Heart left ventricle (tissue), 13 donors: Measurements from ENCODE around the gene PLAGL2.

Experiments
- POLR2A ChIP-seq, 2 donors: fragments of 450-650 bp; IDR thresholded peaks; one replicate each; pipeline ENCODE4 v1.6.1; 2017; ENCODE audit warnings: antibody characterized with exemption in 2 of 2, mild to moderate bottlenecking in 2 of 2, moderate library complexity in 2 of 2
- TF ChIP-seq, protein P1 (sequence below), 12 donors: fragments of 200-600 bp; sonication (generic) in 4 of 12; IDR thresholded peaks; one replicate each; pipeline versions ENCODE4 v1.5.0 to v1.8.0; 2018 to 2022; ENCODE audit warnings: antibody characterized with exemption in 12 of 12, mild to moderate bottlenecking in 5 of 12
- donor health status: ischemic (EF 13 %, LVEDD 7.1; RV severe dilation, severe dysfunction).
- donor health status: DM: no; HTN: yes; CAD: no.
- donor health status: DM: no; HTN: no; CAD: no.
- donor health status: ischemic (EF 25% LVEDD 6.9; RV normal size, moderate dysfunction).
- donor health status: ischemic (EF 25% LVEDD 5.7; RV mildly dilated, moderate dysfunction).
- donor health status: ischemic (EF 35%, LVEDD 5.7; RV mildly dilated, moderate dysfunction).
- donor health status: nonischemic (EF 11% LVEDD 7.7; RV severe dilation, severe dysfunction).
- donor health status: DM: yes; HTN: yes; CAD: no.
- donor health status: PGD.
- donor health status: ischemic (EF 29% LVEDD 5.4; RV normal size, mild dysfunction).
- donor health status: nonischemic (EF 23%, LVEDD 6.1; RV moderate dilation, normal function).

DNA sequence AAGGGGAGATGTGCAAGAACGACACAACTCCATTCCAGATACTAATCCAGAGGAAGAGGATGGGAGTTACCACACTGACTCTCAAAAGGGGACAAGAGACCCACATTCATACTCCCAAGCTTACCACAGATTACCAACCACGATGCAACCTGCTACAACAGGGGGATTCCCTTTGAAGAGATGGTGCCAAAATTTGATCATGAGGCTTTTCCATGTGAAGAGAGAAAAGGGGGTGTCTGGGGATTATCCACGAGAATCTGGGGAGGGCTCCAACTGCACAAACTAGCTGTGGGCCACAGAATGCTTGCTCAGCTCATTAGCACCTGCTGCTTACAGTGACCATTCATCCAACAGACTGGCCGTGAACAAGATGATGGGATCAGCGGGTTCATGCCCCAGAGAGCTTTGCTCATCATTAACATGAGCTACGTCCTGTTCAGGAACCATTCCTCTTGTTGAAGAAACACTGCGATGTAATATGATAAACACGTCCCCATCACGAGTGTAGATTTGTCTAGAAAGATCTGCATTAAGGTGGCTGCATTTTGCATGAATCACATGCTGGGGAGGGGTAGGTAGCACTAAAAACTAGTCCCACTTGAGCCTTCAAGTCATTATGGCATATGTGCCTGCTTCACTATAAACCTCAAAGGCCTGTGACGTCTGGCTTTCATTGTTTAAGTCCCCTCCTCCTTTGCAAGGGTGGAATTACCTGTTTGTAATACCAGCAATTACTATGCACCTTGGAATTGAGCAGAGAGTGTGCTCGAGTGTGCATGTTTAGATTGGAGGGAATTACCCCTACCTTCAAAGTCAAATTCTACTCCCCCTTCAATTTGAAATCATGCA is 4.0 kb downstream of the PLAGL2 start:
- TF ChIP-seq, protein P1, sequence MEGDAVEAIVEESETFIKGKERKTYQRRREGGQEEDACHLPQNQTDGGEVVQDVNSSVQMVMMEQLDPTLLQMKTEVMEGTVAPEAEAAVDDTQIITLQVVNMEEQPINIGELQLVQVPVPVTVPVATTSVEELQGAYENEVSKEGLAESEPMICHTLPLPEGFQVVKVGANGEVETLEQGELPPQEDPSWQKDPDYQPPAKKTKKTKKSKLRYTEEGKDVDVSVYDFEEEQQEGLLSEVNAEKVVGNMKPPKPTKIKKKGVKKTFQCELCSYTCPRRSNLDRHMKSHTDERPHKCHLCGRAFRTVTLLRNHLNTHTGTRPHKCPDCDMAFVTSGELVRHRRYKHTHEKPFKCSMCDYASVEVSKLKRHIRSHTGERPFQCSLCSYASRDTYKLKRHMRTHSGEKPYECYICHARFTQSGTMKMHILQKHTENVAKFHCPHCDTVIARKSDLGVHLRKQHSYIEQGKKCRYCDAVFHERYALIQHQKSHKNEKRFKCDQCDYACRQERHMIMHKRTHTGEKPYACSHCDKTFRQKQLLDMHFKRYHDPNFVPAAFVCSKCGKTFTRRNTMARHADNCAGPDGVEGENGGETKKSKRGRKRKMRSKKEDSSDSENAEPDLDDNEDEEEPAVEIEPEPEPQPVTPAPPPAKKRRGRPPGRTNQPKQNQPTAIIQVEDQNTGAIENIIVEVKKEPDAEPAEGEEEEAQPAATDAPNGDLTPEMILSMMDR (IDR thresholded peaks at IDR 0.05): no peak
- TF ChIP-seq POLR2A (IDR thresholded peaks at IDR 0.05): no peak
